Mammary epithelial cell (primary cell): ENCODE measurements around the gene ZNF24.

Experiments
- EZH2 ChIP-seq: IDR thresholded peaks from 2 replicates; pipeline ENCODE4 v1.6.1; 2012; ENCODE audit warnings: low read length, inconsistent platforms, borderline replicate concordance
- TF ChIP-seq, protein P1 (sequence below), 2 donors: IDR thresholded peaks in 1 of 2; conservative IDR thresholded peaks in 1 of 2; 2 replicates each; pipeline ENCODE4 v1.5.1; 2011 to 2012; ENCODE audit warnings: inconsistent platforms in 2 of 2, low read length in 2 of 2, mild to moderate bottlenecking in 2 of 2, control low read depth in 1 of 2, low read depth in 1 of 2; ENCODE audit not compliant: insufficient read depth in 1 of 2; ENCODE audit errors: extremely low read depth in 1 of 2

DNA sequence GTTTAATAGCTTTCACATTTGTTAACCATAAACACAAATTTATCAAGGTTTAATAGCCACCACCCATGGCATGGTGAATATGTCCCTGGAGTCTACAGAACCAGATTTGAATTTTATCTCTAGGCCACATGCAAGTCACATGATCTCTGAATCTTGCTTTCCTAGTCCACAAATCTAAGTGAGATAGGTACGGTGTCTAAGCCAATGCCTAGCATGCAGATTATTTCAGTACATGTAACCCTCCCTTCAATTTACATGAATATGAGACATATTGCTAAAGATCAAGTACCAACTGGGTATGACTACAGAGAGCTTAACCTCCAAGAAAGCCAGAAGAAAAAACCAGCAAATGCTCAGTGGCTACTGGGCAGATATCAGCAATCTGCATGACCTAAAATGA lies 10.0 kb downstream of the ZNF24 start:
- TF ChIP-seq, protein P1, sequence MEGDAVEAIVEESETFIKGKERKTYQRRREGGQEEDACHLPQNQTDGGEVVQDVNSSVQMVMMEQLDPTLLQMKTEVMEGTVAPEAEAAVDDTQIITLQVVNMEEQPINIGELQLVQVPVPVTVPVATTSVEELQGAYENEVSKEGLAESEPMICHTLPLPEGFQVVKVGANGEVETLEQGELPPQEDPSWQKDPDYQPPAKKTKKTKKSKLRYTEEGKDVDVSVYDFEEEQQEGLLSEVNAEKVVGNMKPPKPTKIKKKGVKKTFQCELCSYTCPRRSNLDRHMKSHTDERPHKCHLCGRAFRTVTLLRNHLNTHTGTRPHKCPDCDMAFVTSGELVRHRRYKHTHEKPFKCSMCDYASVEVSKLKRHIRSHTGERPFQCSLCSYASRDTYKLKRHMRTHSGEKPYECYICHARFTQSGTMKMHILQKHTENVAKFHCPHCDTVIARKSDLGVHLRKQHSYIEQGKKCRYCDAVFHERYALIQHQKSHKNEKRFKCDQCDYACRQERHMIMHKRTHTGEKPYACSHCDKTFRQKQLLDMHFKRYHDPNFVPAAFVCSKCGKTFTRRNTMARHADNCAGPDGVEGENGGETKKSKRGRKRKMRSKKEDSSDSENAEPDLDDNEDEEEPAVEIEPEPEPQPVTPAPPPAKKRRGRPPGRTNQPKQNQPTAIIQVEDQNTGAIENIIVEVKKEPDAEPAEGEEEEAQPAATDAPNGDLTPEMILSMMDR (conservative IDR thresholded peaks at IDR 0.05 in 1 of 2, IDR thresholded peaks at IDR 0.05 in 1 of 2; ENCODE audit: extremely low read depth in 1 of 2, insufficient read depth in 1 of 2, low read depth in 1 of 2, low read length in 2 of 2): no peak
- TF ChIP-seq EZH2: no peak
